Bronchial epithelial cell (primary cell): ENCODE data around the gene CHST3. TPM values are rescaled to one million over a fixed set of nuclear protein-coding genes. Genes with fewer than 3 reads are reported as not detected.
A peak's percentile ranks its signal among the peaks of the same experiment; 100 is the strongest.

ENCODE experiments used
- DNase-seq: peaks from one replicate; pipeline ENCODE4 v3.0.0-alpha.2; 2010; ENCODE audit warnings: low read depth
- FAIRE-seq: peaks from 2 replicates; lab custom pipeline; 2011; peaks lifted over from hg19 to GRCh38; lab: Jason Lieb, UNC
- H3K27me3 ChIP-seq: 2 replicates; pipeline ENCODE4 v1.5.1; 2011; ENCODE audit warnings: low read length; ENCODE audit not compliant: control insufficient read depth, insufficient read depth
- H3K36me3 ChIP-seq: 2 replicates; pipeline ENCODE4 v1.5.1; 2011; ENCODE audit warnings: low read length; ENCODE audit not compliant: control insufficient read depth, insufficient read depth
- H3K4me3 ChIP-seq: 2 replicates; pipeline ENCODE4 v1.5.1; 2011; ENCODE audit warnings: mild to moderate bottlenecking, low read depth, low read length, control low read depth
- CTCF ChIP-seq: IDR thresholded peaks from 2 replicates; pipeline ENCODE4 v1.5.1; 2011; ENCODE audit warnings: mild to moderate bottlenecking, moderate library complexity, low read length, control low read depth, inconsistent platforms; ENCODE audit not compliant: insufficient read depth, severe bottlenecking
- total RNA-seq: library from RNA; depleted of rRNA; stranded (reverse); fragments of >200 nt; gene quantifications from 2 replicates; pipeline ENCODE4 v1.2.1, GENCODE V29; 2014

CHST3 gene
- total RNA-seq, 1 donor from 2014 or later, result 16.6 TPM

DNA sequence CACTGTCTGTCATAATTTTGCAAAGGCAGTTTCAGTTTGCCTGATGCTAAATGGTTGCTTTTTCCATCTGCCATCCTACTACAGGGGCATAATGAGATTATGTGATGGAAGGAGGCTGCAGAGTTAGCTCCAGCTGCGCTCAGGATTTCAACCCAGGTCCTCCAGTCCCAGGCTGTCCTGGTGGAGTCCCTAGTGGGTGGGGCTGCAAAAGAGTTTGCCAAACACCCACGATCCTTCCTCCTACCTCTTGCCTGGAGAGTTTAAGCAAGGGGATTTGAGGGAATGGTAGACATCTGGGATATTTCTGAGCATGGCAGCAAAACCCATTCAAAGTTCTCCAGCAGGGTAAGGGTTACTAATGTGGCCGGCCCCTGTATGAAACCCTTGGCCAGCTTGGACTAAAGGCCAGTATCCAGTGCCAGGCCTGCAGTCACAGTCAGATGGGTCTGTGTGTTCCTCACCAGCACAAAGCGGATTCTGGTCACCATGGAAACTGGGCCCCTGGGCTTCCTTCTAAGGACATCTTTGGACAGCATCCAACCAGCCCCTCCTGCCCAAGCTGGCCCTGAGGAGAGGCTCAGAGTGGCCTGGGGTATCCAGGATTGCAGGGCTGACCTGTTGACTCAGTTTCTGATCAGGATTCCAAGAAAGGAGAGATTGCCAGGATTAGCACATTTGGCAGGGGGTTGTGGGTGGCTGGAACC is 42.7 kb upstream of the CHST3 start:
- FAIRE-seq (no peak), DNase-seq (no peak)
- TF ChIP-seq CTCF, result no peak
- Histone ChIP-seq H3K4me3 (no peak overlapping the region), H3K27me3 (no peaks in the 10 kb centered on the region), H3K36me3 (no peaks in the 10 kb centered on the region)

DNA sequence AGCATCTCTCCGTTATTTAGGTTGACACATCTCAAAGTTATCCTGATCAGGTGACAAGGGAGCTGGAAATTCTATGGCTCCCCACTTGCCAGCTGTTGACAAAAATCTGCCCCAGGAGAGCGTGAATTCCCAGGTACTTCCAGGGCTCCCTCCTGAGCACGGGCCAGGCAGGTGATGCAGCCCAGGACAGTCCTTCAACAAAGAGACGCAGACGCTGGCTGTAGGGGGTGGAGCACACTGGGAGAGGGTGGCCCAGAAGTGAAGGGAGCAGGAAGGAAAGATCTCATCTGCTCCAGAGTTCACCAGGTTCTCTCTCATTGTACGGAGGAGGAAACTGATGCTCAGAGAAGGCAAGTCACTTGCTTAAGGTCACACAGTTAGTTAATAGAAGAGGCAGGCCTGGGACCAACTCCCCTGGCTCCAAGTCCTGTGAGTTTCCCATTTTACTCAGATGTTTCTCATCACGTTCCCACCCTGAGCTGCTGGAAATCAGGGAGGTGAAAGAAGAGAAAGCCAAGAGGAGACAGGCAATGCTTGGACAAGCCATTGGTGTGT is 41.0 kb upstream of the CHST3 start:
- Histone ChIP-seq H3K27me3 (no peaks in the 10 kb centered on the region), H3K4me3 (no peak overlapping the region), H3K36me3 (no peaks in the 10 kb centered on the region)
- no peak for TF ChIP-seq CTCF
- FAIRE-seq, result no peak
- DNase-seq, result no peak

DNA sequence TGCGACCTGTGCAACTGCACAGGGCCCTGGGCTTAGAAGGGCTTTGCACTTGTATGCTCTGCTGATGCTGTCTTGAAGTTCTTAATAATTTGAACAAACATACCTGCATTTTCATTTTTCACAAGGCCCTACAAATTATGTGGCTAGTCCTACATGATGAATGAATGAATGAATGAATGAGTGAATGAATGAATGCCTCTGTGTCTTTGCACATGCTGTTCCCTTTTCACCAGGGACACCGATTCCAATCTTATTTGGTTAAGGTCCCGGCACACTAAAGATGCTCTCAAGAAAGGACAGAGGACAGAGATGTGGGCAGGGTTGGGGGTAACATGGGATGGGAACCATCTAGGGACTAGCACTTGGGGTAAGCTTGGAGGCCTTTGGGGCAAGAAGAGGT is 39.4 kb upstream of the CHST3 start:
- FAIRE-seq (no peak), DNase-seq (no peak)
- Histone ChIP-seq H3K27me3 (no peaks in the 10 kb centered on the region), H3K36me3 (no peaks in the 10 kb centered on the region), H3K4me3 (no peak overlapping the region)
- TF ChIP-seq CTCF, result no peak

- Histone ChIP-seq H3K36me3 (no peaks in the 10 kb centered on the region), H3K4me3 (no peak overlapping the region), H3K27me3 (no peaks in the 10 kb centered on the region)
- DNase-seq (no peak), FAIRE-seq (peak; percentile 7)
- TF ChIP-seq CTCF, result no peak
Observed at GRCh38 chr10:71927159-71927558, 37.0 kb upstream of the CHST3 start.

GRCh38 chr10:71927776-71928592 is 36.2 kb upstream of the CHST3 start:
- DNase-seq (peak; percentile 53), FAIRE-seq (no peak)
- Histone ChIP-seq H3K27me3 (no peaks in the 10 kb centered on the region), H3K4me3 (no peak overlapping the region), H3K36me3 (no peaks in the 10 kb centered on the region)
- TF ChIP-seq CTCF, result no peak
